ENCODE data around the gene CCDC154.
"Not testable (repeated sequence)": the region's sequence is repeated elsewhere in the genome, so short reads cannot be mapped to it uniquely, and the experiment has no call there.

The CCDC154 gene

DNA sequence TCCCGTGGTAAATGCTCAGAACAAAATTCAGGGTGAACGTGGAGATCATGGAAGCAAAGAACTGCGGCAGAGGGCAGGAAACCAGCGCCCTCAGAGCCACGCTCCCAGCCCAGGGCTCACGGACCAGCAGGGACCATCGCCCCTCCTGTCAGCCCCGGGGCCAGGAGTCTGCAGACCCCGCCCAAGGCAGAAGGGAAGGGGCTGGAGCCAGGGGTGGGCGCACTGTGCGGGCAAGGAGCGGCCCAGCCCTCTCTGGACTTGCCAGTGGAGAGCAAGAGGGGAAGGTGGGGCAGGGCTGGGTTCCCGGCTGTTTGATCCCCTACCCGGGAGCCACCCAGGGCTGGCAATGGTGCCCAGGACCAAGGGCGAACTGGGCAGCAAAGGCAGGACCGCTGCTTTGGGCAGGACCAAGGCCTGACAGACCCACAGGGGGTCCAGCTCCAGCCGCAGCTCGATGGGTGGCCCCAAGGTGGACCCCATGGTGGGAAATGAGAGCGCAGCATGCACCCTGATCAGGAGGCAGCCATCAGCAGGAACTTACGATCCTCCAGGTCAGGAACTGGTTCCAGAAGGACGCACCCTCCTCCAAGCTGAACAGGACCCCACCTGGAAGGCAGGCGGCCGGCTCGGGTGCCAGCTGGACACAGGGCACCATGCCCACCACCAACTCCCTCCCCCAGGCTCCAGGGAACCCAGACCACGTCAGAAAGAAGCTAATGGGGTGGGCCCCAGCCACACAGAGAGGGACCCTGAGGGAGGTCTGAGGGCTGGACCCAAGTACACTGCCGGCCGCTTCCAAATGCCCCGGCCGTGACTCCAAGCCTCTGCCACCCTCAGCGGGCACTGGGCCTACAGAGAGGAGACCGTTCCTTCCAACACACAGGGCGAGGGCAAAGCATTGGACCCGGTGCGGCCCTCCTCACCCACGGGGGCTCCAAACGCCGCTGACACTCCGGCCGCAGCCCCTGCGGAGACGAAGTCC, 11.1 kb upstream of the CCDC154 start:
- no peak for DNase-seq (ENCODE audit: extremely low read depth in 1 of 2, low read depth in 1 of 2)

DNA sequence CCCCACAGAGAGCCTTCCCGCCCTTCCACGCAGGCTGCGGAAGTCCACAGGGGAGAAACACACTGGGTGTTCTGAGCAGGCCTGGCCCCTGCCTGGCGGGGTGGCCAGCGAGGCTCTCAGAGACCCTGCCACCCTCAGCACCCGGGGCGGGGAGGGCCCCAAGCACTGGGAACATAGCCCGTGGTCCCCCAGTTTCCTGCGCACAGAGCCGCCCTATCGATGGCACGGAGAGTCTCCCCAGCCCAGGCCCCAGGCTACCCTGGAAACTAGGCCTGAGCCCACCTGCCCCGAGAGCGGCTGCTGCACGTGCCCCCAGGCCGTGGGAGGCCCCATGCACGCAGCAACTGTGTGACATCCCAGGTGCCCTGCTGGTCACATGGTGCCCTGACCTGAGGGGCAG, 10.2 kb upstream of the CCDC154 start:
- no peak for DNase-seq (ENCODE audit: extremely low read depth in 1 of 2, low read depth in 1 of 2)

DNA sequence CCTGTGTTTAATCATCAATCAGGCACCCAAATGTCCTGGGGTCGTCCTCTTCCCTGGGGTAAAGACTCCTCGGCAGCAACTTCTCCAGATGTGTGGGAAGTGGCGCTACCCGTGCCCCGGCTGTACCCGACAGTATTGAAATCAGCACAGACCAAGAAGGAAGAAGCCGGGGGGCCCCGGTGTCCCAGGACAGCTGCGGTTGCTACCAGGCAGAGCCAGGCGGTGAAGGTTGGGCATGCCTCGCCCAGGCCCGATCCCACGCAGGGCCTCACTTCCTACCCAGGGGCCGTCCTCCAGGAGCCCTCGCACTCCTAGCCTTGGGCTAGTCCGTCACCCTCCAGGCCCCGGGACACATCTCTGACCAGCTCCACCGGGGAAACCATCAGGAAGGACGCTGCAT, 9.0 kb upstream of the CCDC154 start:
- no peak for DNase-seq (ENCODE audit: extremely low read depth in 1 of 2, low read depth in 1 of 2)

DNA sequence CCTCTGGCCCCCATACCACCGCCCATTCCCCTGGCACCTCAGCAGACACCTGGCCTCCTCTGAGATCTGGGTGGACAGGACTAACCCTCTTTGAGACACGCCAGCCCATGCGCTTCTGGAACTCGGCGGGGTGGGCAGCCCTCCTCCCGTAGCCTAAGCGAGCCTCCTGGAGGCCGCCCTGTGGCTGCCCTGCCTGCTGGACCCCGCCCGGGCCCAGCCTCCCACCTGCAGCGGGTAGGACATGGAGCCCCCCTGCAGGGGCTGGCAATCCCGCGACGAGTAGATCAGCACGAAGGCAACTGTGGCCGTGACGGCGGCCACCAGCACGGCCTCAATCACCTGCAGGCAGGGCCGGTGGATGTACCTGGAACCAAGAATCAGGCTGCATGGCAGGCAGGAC, 8.2 kb upstream of the CCDC154 start:
- DNase-seq (ENCODE audit: extremely low read depth in 1 of 2, low read depth in 1 of 2): no peak

DNA sequence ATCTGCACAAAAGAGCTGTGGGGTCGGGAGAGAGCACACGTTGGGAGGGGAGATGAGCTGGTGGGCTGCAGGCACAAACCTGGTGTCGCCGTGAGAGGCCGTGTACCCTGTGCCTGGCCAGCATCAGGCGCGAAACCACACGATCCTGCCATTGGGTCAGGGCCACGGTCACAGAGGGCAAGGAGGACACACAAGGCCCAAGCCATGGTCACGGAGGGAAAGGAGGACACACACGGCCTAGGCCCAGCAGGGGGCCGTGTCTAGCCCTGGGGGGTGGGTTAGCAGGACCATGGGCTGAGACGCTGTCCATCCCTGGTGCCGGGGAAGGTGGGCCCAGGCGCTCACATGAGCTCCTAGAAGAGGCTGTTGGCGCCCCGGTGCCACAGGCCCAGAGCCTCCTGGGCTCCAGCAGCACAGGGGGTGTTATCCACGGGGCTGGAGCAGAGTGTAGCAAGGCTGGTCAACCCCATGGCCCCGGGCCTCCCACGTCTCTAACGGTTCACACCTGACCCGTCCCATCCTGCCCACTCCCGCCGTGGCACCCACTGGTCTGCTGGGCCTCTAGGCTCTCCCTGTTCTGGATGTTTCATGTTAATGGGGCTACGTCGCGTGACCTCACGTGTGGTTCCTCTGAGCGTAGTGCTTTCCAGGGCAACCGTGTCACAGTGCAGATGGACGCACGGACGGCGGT, 7.5 kb upstream of the CCDC154 start:
- no peak for DNase-seq (ENCODE audit: extremely low read depth in 1 of 2, low read depth in 1 of 2)

DNA sequence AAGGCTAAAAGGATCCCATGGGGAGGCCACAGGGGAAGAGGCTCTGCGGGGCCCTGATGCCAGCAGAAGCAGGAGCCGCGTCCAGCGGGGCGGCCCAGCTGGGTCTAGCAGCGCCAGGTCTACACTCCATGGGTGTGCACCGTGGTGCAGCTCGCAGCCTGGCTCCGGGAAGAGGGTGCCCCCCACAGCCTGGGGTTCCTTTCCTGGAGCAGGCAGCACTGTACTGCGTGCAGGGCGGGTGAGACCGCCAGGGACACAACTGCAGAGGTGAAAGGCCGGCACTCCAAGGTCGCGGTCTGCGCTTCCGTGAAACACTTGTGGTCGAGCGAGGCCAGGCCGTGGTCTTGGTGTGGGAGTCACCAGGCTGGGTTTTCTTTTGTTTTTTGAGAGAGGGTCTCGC, 6.5 kb upstream of the CCDC154 start:
- no peak for DNase-seq (ENCODE audit: extremely low read depth in 1 of 2, low read depth in 1 of 2)

DNA sequence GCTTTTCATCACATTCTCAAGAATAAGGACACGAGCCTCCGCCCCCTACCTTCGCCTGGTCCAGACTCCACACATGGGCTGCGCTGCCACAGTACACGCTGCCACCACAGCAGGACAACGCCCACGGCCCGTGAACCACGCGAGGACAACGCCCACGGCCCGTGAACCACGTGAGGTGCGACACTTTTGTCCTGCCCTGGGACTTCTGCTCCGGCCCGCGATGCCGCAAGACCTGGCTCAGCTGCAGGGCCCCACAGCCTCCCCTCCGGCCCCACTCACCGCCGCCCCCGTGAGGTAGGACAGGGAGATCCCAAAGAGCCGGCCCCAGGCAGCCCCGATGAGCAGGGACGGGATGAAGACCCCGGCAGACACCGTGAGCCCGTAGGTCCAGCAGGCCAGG, 5.9 kb upstream of the CCDC154 start:
- no peak for DNase-seq (ENCODE audit: extremely low read depth in 1 of 2, low read depth in 1 of 2)

DNA sequence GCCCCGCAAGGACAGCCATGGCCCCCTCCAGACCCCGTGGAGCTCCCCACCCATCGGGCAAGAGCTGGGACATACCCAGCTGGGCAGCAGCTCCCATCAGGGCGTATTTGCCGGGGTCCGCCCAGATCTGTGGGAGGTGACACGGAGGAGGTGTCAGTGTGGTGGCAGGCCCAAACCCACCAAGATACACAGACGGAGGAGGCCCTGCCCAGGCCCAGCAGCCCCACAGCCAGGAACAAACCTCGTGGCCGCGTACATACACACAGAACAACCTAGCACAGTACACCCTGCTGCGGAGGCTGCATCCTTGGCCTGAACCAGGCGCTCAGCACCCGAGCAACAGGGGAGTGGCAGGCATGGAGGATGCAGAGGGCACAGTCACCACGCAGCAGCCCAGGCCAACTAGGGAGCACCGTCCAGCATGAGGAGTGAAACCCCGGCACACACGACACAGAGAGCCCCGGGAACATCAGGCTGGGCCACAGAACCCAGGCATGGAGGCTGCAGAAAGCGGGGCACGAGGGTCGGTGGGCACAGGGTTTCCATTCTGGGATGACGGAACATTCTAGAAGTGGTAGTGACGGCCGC, 4.9 kb upstream of the CCDC154 start:
- no peak for DNase-seq (ENCODE audit: extremely low read depth in 1 of 2, low read depth in 1 of 2)

DNA sequence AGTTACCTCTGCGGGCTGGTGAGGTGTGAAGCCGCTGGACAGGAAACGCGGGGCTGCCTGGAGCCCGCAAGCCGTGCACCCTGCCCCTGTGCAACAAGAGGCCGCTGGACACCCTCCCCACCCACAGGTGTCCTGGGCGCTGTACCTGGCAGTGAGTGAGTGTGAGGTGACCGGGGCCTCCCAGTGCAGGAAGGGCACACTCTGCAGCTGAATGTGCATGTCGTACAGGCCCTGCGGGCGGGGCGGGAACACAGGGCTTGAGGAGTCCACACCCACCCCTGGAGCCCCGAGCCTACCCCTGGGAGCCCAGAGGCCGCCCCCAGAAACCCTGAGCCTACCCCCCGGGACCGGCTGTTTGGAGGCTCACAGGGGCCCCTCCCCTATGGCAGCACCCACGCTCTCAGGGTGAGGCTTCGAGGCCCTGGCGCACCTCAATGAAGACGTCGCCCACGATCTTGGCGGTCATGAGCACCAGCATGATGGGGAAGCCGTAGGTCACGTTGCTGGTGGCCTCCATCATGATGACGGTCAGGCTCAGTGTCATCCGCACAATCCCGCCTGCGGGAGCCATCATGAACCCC, 4.3 kb upstream of the CCDC154 start:
- DNase-seq (ENCODE audit: extremely low read depth in 1 of 2, low read depth in 1 of 2): no peak

DNA sequence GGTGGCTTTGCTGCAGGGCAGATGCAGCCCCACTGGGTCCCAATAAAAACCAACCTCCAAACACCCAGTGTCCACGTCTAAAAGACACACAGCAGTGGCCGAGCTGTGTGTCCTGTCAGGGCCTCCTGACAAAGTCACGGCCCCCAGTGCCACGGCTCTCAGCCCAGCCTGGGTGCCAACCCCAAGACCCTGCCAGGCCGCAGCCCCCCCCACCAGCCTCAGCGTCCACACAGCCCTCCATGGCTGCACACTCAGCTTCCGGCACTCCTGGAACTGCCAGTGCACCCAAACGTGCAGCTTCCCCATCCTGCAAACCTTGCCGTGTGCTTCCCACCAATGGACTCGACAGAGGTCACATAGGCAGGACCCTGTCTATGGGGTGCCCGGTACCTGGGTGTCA, 3.6 kb upstream of the CCDC154 start:
- no peak for DNase-seq (ENCODE audit: extremely low read depth in 1 of 2, low read depth in 1 of 2)

DNA sequence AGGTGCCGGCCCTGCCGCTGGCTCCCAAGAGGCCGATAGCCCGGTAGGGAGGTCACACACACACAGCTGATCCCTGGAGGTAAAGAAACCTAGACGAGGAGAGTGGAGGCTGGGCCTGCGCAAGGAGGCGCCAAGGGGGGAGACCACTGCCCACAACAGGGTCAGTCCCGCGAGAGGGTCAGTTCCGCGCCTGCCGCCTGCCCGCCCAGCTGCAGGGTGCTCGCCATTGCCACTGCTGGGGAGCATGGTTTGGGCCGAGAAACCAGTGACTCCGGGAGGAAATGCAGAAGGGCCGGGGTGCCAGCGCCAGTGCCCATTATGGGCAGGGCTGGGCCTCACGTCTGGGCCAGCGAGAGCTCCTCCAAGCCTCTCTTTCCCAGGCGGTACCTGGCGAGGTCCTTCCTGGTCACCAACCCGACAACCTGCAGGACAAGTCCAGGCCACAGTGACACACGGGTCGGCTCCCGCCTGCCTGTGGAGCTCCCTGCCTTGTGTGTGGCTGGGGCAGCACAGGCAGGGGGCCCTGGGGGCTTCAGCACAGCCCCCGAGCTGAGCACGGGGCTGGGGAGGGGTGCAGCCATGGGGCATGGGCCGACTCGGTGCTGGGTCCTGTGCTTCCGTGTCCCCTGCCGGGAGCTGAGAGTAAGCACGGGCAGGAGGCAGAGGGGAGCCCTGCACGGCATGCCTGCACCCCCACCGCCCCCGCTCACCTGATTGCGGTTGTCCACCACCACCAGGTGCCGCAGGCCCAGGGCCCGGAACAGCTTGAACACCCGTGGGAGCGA, 2.1 kb upstream of the CCDC154 start:
- DNase-seq (ENCODE audit: extremely low read depth in 1 of 2, low read depth in 1 of 2): no peak

DNA sequence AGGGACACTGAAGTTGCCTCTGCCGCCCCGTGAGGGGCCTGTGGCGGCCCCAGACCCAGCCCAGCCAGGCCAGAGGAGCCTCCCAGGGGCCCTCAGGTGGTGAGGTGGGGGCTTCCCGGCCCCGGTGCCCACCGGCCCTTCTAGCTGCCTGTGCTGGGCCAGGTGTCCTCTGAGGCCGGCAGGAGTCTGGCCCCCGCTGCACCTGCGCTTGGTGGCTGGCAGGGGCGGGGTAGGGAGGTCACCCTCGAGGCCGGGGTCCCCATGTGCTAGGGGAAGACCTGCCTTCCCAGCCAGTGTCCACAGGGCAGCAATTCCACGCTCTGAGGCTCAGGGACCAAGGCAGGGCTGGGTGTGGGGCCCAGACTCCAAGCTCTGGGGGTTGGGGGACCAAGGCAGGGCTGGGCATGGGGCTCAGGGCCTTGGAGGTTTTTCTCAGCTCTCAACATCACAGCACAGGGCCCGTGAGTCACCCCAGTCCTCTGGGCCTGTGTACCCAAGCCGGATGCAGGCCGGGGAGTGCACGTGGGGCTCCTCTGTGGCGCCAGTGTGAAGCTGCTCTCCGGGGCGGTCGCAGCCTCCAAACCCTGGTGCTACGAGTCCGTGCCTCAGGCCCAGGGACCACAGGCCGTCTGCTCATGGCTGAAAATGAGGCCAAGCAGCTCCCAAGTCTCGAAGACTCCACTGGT, 1.3 kb upstream of the CCDC154 start:
- no peak for DNase-seq (ENCODE audit: extremely low read depth in 1 of 2, low read depth in 1 of 2)

DNA sequence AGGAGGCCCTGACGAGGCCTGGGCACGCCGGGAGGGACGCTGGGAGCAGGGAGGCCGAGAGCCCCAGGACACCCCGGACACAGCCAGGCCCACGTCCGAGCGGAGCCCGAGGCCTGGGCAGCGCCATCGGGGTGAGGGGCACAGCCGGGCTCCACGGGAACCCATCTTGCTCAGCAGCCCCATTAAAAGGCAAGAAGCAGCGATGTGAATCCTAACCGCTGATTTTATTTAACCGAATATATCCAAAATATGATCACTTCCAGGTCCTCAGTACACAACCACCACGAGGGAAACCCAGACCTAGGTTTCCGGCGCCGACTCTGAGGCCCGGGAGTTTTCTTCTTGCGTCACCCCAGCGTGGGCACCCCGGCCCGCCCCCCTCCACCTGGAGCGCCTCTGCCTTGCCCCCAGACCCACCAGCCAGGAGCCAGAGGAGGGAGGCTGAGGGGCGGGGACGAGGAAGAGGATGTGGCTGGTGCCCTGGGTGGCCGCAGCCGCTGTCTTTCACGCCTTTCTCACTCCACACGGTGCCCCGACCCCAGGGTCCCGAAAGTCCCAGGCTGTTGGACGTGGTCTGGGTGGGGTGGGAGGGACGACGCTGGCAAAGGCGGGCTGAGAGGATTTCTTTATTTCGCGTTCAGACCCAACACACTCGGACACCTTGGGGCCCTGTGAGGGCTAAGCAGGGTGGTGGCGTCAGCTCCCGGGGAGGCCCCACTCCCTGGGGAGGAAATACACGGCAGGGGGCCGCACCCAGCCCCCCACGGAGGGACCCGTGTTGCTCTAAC, 568 bp upstream of the CCDC154 start:
- DNase-seq (ENCODE audit: extremely low read depth in 1 of 2, low read depth in 1 of 2): no peak

DNA sequence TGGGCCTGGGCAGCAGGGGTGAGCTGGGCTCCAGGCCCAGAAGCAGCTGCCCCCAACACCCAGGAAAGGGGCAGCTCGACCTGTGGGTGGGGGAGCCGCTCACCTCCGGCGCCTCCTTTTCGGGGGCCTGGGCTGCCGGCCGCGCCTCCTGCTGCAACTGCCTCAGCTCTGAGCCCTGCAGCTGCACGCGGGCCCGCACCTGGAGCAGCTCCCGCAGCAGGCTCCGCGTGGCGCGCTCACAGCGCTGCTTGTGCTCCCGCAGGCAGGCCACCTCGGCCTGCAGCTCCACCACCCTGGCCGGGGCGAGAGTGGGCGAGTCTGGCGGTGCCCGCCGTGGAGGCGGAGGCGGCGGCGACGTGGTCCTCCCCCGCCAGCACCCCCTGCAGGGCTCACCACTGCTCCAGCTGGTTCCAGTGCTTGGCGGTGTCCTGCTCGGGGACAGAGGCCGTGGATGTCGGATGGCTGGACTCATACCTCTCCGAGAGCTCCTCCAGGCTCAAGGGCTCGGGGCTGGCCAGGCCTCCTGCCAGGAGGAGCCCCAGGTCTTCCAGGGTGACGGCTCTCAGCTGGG, 868 bp downstream of the CCDC154 start:
- no peak for DNase-seq (ENCODE audit: extremely low read depth in 1 of 2, low read depth in 1 of 2)

DNA sequence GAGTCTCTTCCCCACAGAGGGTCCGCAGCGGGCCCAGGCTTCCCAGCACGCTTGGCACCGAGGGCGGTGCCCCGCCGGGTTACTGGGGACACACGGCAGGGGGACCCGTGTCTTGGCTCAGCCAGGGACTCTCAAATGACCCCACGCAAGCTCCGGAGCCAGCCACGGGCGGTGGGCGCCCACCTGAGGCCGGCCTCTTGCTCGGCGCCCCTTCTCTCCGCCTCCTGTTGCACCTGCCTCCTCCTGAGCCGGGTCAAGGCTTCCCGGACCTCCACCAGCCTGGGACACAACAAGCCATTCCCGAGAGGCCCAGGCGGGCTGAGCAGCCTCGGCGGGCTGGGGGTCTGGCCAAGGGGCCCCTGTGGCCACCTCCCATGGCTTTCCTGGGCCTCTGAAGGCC, 1.7 kb downstream of the CCDC154 start:
- DNase-seq (ENCODE audit: extremely low read depth in 1 of 2, low read depth in 1 of 2): no peak

DNA sequence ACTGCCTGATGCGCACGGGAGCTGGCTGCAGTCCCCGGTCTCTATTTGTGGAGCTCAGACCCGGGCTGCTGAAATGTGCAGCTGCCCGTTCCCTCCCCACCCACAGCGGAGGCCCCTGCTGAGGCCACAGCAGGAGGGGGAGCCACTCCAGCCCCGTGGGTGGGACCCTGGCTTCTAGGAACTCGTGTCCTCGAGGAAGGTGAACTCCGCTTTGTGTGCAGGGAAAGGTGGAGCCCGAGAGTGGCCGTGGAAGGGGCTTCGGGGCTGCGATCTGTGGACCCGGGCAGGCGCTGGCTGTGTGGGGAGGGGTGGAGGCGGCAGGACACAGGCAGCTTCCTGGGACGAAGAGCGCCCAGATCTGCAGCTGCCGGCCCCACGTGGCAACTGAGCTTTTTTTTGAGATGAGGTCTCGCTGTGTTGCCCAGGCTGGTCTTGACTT, 2.9 kb downstream of the CCDC154 start:
- DNase-seq (ENCODE audit: extremely low read depth in 1 of 2, low read depth in 1 of 2): no peak

DNA sequence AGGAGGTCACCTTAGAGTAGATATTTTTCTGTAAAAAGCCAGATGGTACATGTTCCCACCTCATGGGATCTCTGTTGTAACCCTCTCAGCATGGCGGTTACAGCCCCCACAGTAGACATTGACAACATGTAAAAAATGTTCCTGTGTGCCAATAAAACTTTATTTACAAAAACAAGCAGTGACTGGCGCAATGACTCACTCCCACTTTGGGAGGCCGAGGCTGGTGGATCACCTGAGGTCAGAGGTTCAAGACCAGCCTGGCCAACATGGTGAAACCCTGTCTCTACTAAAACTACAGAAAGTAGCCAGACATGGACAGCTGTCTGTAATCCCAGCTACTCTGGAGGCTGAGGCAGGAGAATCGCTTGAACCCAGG, 4.7 kb downstream of the CCDC154 start:
- not testable (repeated sequence) for DNase-seq (ENCODE audit: extremely low read depth in 1 of 2, low read depth in 1 of 2)

DNA sequence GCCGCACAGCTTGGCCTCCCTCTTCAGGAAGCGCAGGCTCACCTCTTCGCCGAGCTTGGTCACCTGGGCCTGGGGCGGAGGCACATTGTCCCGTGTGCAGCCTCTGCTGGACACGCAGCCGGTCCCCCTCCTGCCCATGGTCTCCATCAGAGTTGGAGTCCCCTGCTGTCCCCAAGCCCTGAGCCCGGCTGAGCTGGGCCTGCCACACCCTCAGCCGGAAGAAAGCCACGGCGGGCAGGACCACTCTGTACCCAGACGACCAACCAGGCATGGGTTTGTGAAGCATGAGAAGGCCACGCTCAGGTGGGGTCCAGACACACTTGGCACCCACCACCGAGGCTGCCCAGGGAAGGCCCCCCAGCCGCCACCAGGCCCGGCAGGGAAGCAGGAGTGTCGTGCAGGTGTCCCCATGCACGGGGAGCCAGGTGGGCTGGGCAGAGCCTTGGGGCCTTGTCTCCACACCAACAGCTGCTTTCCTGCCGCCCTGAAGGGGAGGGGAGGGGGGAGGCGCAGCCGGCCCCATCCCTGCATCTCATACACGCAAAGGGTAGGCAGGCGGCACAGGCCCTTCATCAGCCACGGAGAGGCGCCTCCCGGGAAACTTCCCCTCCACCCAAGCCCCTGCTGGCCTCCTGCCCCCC, 5.2 kb downstream of the CCDC154 start:
- no peak for DNase-seq (ENCODE audit: extremely low read depth in 1 of 2, low read depth in 1 of 2)
